Esophagus squamous epithelium (tissue), 4 donors: ENCODE measurements around the gene PLCB4.

Experiments used
- CTCF ChIP-seq, 6 experiments: fragments of 450-650 bp in 4 of 6; fragments of 200-600 bp in 2 of 6; sonication (generic) in 2 of 6; IDR thresholded peaks; one replicate each; pipeline ENCODE4 v1.5.1; 2016 to 2019; ENCODE audit warnings: antibody characterized with exemption in 6 of 6, mild to moderate bottlenecking in 4 of 6, moderate library complexity in 4 of 6
- POLR2A ChIP-seq, 4 donors: fragments of 450-650 bp; IDR thresholded peaks; one replicate each; pipeline ENCODE4 v1.6.1; 2017; ENCODE audit warnings: antibody characterized with exemption in 4 of 4, mild to moderate bottlenecking in 4 of 4, moderate library complexity in 3 of 4

- TF ChIP-seq POLR2A (IDR thresholded peaks at IDR 0.05) (no peak), CTCF (IDR thresholded peaks at IDR 0.05) (no peak)
Observed at GRCh38 chr20:9374072-9374471, 305.2 kb downstream of the PLCB4 start.
